ENCODE results near the gene MARK1. TPM values are rescaled to one million over a fixed set of nuclear protein-coding genes. Genes with fewer than 3 reads are reported as not detected.

The MARK1 gene
- total and polyA plus RNA-seq, 5 donors, result 10.1 to 25.1 (median 19.4) TPM

Other genes starting within 250 kb of the MARK1 start
- 10 to 100 TPM; 10.3 to 16.1 (median 12.7) TPM for gene C1orf115, start 162.2 kb downstream of the MARK1 start, total RNA-seq
- 15.1 TPM for gene C1orf115, start 162.2 kb downstream of the MARK1 start, polyA plus RNA-seq
- 10 to 100 TPM; 25.9 to 33.0 (median 31.5) TPM for gene MTARC2, start 220.2 kb downstream of the MARK1 start, total RNA-seq
- 26.3 TPM for gene MTARC2, start 220.2 kb downstream of the MARK1 start, polyA plus RNA-seq

Data from right cardiac atrium (tissue), 5 donors.